ENCODE results near the gene SDK2. TPM values are rescaled to one million over a fixed set of nuclear protein-coding genes. Genes with fewer than 3 reads are reported as not detected.

The SDK2 gene
- total RNA-seq, 1 donor, result under 0.01 TPM

DNA sequence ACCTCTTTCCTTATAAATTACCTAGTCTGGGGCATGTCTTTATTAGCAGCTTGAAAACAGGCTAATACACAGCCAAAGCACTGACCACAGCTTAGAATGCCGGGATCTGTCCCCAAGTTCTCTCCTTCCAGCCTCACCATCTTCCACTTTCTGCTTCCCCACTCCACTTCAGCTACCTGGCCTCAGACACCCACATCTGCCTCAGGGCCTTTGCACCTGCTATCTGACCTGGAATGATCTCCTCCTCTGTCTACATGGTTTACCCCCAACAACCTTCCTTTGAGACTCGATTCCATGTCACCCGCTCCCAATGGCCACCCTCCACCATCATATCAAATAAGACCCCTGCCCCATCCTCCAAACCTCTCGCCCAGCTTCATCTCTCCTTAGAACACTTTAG, 179.8 kb downstream of the SDK2 start:
- Histone ChIP-seq H3K9me3 (ENCODE audit: low read depth, low read length) (no peaks in the 10 kb centered on the region), H3K4me2 (ENCODE audit: insufficient read depth, low read length) (no peak overlapping the region), H3K4me1 (ENCODE audit: insufficient read depth, low read length) (no peaks in the 10 kb centered on the region), H3K27ac (ENCODE audit: low read depth, low read length) (no peak overlapping the region), H3K27me3 (ENCODE audit: insufficient read depth, low read length) (no peaks in the 10 kb centered on the region), H3K36me3 (ENCODE audit: insufficient read depth, low read length) (no peaks in the 10 kb centered on the region), H2AFZ (ENCODE audit: low read length) (no peak overlapping the region), H3K4me3 (ENCODE audit: insufficient read depth, low read length) (no peak overlapping the region), H3K79me2 (ENCODE audit: insufficient read depth, low read length) (no peaks in the 10 kb centered on the region), H4K20me1 (ENCODE audit: insufficient read depth, low read length) (no peaks in the 10 kb centered on the region)
- TF ChIP-seq, protein P1, sequence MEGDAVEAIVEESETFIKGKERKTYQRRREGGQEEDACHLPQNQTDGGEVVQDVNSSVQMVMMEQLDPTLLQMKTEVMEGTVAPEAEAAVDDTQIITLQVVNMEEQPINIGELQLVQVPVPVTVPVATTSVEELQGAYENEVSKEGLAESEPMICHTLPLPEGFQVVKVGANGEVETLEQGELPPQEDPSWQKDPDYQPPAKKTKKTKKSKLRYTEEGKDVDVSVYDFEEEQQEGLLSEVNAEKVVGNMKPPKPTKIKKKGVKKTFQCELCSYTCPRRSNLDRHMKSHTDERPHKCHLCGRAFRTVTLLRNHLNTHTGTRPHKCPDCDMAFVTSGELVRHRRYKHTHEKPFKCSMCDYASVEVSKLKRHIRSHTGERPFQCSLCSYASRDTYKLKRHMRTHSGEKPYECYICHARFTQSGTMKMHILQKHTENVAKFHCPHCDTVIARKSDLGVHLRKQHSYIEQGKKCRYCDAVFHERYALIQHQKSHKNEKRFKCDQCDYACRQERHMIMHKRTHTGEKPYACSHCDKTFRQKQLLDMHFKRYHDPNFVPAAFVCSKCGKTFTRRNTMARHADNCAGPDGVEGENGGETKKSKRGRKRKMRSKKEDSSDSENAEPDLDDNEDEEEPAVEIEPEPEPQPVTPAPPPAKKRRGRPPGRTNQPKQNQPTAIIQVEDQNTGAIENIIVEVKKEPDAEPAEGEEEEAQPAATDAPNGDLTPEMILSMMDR (IDR thresholded peaks at IDR 0.05; ENCODE audit: extremely low read depth, low read depth, low read length), result no peak
- peak; percentile 35 for DNase-seq (ENCODE audit: insufficient read length, low spot score, missing footprints)

DNA sequence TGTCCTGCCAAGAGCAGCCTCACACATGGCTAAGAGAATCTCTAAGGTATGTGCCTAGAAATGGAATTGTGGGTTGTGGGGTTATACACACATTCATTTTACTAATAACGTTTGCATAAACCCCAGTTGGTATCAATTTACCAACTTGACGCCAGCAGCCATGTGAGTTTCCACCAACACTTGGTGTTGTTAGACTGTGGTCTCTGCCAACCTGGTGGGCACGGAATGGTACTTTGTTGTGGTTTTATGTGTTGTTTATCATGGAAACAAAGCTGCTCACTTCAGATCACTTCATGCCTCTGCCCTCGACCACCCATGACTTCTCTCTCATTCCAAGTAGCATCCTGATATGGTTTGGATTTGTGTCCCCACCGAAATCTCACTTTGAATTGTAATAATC, 180.4 kb downstream of the SDK2 start:
- Histone ChIP-seq H3K4me1 (ENCODE audit: insufficient read depth, low read length) (no peaks in the 10 kb centered on the region), H3K27ac (ENCODE audit: low read depth, low read length) (no peak overlapping the region), H3K4me2 (ENCODE audit: insufficient read depth, low read length) (no peak overlapping the region), H3K79me2 (ENCODE audit: insufficient read depth, low read length) (no peaks in the 10 kb centered on the region), H3K36me3 (ENCODE audit: insufficient read depth, low read length) (no peaks in the 10 kb centered on the region), H3K27me3 (ENCODE audit: insufficient read depth, low read length) (no peaks in the 10 kb centered on the region), H3K9me3 (ENCODE audit: low read depth, low read length) (no peaks in the 10 kb centered on the region), H4K20me1 (ENCODE audit: insufficient read depth, low read length) (no peaks in the 10 kb centered on the region), H2AFZ (ENCODE audit: low read length) (no peak overlapping the region), H3K4me3 (ENCODE audit: insufficient read depth, low read length) (no peak overlapping the region)
- DNase-seq (ENCODE audit: insufficient read length, low spot score, missing footprints), result no peak
- TF ChIP-seq, protein P1 (IDR thresholded peaks at IDR 0.05; ENCODE audit: extremely low read depth, low read depth, low read length), result no peak

DNA sequence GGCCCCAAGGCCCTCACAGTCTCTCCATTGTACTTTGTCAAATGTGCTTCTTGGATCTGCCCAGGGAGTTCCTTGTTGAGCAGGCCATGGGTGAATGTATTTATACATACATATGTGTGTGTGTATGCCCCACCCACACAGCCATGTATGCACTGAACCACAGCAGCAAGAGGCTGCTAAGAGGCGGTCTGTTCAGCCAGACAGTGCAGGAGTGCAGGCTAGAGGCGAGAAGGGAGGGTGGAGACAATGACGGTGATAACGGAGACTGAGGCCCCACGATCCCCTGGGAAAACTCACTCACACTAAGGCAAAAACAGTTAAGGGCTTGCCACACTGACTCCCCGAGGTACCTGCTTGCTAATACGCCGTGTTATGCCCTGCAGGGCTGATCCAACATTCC, 181.4 kb downstream of the SDK2 start:
- Histone ChIP-seq H3K4me1 (ENCODE audit: insufficient read depth, low read length) (no peaks in the 10 kb centered on the region), H3K4me3 (ENCODE audit: insufficient read depth, low read length) (no peak overlapping the region), H3K9me3 (ENCODE audit: low read depth, low read length) (no peaks in the 10 kb centered on the region), H4K20me1 (ENCODE audit: insufficient read depth, low read length) (no peaks in the 10 kb centered on the region), H2AFZ (ENCODE audit: low read length) (no peak overlapping the region), H3K36me3 (ENCODE audit: insufficient read depth, low read length) (no peaks in the 10 kb centered on the region), H3K4me2 (ENCODE audit: insufficient read depth, low read length) (no peak overlapping the region), H3K27ac (ENCODE audit: low read depth, low read length) (no peak overlapping the region), H3K79me2 (ENCODE audit: insufficient read depth, low read length) (no peaks in the 10 kb centered on the region), H3K27me3 (ENCODE audit: insufficient read depth, low read length) (no peaks in the 10 kb centered on the region)
- DNase-seq (ENCODE audit: insufficient read length, low spot score, missing footprints), result peak; percentile 39
- TF ChIP-seq, protein P1 (IDR thresholded peaks at IDR 0.05; ENCODE audit: extremely low read depth, low read depth, low read length), result no peak

DNA sequence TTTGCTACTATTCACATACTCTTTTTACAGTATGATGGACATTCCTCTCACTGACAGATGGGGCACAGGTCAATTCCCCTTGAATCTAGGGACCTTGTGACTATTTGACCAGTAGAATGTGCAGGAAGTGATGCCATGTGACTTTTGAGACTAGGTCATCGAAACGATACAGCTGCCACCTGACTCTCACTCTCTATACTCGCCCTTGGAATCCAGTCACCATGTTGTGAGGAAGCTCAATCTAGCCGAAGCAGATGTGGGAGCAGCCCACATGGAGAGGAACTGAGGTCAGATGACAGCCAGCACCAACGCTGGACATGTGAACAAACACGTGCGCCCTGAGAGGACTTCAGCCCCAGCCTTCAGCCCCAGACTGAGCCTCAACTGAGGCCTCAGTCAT, 184.3 kb downstream of the SDK2 start:
- Histone ChIP-seq H3K79me2 (ENCODE audit: insufficient read depth, low read length) (no peaks in the 10 kb centered on the region), H3K27me3 (ENCODE audit: insufficient read depth, low read length) (no peaks in the 10 kb centered on the region), H3K27ac (ENCODE audit: low read depth, low read length) (no peak overlapping the region), H4K20me1 (ENCODE audit: insufficient read depth, low read length) (no peaks in the 10 kb centered on the region), H3K4me2 (ENCODE audit: insufficient read depth, low read length) (no peak overlapping the region), H3K9me3 (ENCODE audit: low read depth, low read length) (no peaks in the 10 kb centered on the region), H3K4me3 (ENCODE audit: insufficient read depth, low read length) (no peak overlapping the region), H3K36me3 (ENCODE audit: insufficient read depth, low read length) (no peaks in the 10 kb centered on the region), H2AFZ (ENCODE audit: low read length) (no peak overlapping the region), H3K4me1 (ENCODE audit: insufficient read depth, low read length) (no peaks in the 10 kb centered on the region)
- TF ChIP-seq, protein P1 (IDR thresholded peaks at IDR 0.05; ENCODE audit: extremely low read depth, low read depth, low read length), result no peak
- no peak for DNase-seq (ENCODE audit: insufficient read length, low spot score, missing footprints)
